Measurements from ENCODE around the gene DTX1. TPM values are rescaled to one million over a fixed set of nuclear protein-coding genes. Genes with fewer than 3 reads are reported as not detected.

Gene DTX1
- 0.61 TPM for polyA plus RNA-seq

GRCh38 chr12:113056631-113057488, at the start of gene DTX1:
Gene DTX1 (plus strand): TSS chr12:113056730. CDS start chr12:113058193, 1,463 bp downstream.
- peak within 1 kb of the TSS in 1 of 3 donors; percentile 65 for H3K27ac Mint-ChIP-seq
- H3K4me3 Mint-ChIP-seq: peak within 1 kb of the TSS; percentile 46 to 91 (median 84)
- H3K27me3 Mint-ChIP-seq: peaks cover 2% of the 10 kb centered on the region
- H3K4me1 Mint-ChIP-seq: peaks cover 13 to 31% (median 28%) of the 10 kb centered on the region in 3 donors
- H3K36me3 Mint-ChIP-seq: peaks cover 1% of the 10 kb centered on the region
- H3K9me3 Mint-ChIP-seq: no peaks in the 10 kb centered on the region

DNA sequence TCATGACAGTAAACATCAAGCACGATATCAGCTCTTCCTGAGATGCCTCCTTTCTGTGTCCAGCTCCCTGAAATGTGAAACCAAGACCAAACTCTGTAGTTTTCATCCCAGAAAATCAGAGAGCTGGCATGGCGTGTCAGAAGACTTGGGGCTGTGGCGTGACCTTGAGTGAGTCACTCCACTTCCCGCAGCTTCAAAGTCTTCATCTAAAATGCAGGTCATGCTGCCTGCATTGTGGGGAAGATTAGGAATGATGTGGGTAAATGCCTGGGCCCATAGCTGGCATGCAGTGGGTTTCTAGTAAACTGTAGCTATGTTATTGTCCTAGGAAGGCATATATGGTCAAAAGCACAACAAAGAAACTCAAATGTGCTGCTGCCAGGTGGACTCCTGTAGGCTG, 49.4 kb upstream of the DTX1 start:
- Mint-ChIP-seq H3K9me3 (peaks cover 7 to 15% (median 10%) of the 10 kb centered on the region in 3 donors), H3K4me1 (no peaks in the 10 kb centered on the region), H3K4me3 (peak overlapping the region in 1 of 4 donors; percentile 21), H3K27ac (no peak overlapping the region), H3K27me3 (no peaks in the 10 kb centered on the region), H3K36me3 (peaks cover 28% of the 10 kb centered on the region)

- Mint-ChIP-seq H3K9me3 (peaks cover 9 to 15% (median 10%) of the 10 kb centered on the region in 3 donors), H3K4me3 (no peak overlapping the region), H3K27ac (no peak overlapping the region), H3K36me3 (peaks cover 28% of the 10 kb centered on the region), H3K27me3 (no peaks in the 10 kb centered on the region), H3K4me1 (no peaks in the 10 kb centered on the region)
Observed at GRCh38 chr12:113010701-113011100, 45.8 kb upstream of the DTX1 start.

DNA sequence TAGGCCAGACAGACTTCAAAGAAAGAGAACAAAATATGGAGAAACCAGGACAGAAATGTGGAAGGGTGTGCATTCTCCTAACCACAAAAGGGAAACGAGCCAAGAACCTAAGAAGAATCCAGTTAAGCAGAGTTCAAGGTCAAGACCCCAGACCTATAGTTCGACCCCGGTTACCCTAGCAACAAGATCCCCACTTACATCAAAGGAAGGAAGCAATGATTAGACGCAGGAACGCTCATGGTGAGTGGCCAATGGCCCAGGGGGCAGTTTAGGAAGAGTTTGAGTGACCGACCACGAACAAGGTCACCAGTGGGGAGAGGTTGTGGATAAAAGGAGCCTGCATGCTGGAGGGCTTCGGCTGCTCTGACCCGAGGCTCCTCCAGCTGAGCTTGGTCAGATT, 42.0 kb upstream of the DTX1 start:
- peaks cover 24% of the 10 kb centered on the region for H3K36me3 Mint-ChIP-seq
- H3K27ac Mint-ChIP-seq: no peak overlapping the region
- H3K9me3 Mint-ChIP-seq: peaks cover 9 to 15% (median 10%) of the 10 kb centered on the region in 3 donors
- no peaks in the 10 kb centered on the region for H3K4me1 Mint-ChIP-seq
- H3K4me3 Mint-ChIP-seq: no peak overlapping the region
- no peaks in the 10 kb centered on the region for H3K27me3 Mint-ChIP-seq

DNA sequence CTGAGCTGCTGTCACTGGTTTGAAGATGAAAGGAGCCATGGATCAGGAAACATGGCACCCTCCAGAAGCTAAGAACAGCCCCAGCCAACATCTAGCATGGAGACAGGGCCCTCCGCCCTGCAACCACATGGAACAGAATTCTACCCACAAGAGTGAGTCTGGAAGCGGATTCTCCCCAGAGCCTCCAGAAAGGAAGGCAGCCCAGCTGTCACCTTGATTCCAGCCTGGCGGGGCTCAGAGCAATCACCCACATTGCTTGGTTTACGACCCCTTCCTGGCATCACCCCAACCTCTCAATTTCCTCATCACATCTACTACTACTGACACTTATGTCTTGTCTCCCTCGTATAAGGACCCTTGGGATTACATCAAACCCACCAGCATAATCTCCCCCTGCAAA, 39.7 kb upstream of the DTX1 start:
- H3K36me3 Mint-ChIP-seq: peaks cover 7% of the 10 kb centered on the region
- peaks cover 2 to 4% (median 3%) of the 10 kb centered on the region in 3 donors for H3K9me3 Mint-ChIP-seq
- no peak overlapping the region for H3K4me3 Mint-ChIP-seq
- no peaks in the 10 kb centered on the region for H3K4me1 Mint-ChIP-seq
- H3K27ac Mint-ChIP-seq: no peak overlapping the region
- peaks cover 3% of the 10 kb centered on the region for H3K27me3 Mint-ChIP-seq

DNA sequence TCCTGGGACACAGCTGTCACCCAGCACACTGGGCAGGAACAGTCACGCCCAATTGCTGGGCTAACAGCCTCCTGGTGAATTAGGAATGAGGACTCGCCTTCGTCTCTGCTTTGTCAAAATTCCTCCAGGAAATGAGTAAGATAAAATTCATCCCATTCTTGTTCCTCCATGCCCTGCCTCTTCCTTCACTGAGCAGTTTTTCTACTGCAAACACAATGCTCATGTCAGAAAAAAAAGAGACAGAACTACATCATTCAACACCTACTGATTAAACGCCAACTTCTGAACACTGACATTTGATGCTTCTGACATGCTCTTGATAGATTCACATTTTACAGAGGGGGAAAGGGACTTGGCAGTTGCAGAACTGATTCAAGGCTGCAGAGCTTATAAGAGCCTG, 37.5 kb upstream of the DTX1 start:
- H3K4me1 Mint-ChIP-seq: no peaks in the 10 kb centered on the region
- H3K4me3 Mint-ChIP-seq: no peak overlapping the region
- H3K27me3 Mint-ChIP-seq: peaks cover 4% of the 10 kb centered on the region
- no peaks in the 10 kb centered on the region for H3K9me3 Mint-ChIP-seq
- H3K36me3 Mint-ChIP-seq: no peaks in the 10 kb centered on the region
- H3K27ac Mint-ChIP-seq: no peak overlapping the region

GRCh38 chr12:113021500-113021899, 35.0 kb upstream of the DTX1 start:
- Mint-ChIP-seq H3K27me3 (peaks cover 5% of the 10 kb centered on the region), H3K9me3 (no peaks in the 10 kb centered on the region), H3K27ac (no peak overlapping the region), H3K36me3 (no peaks in the 10 kb centered on the region), H3K4me1 (no peaks in the 10 kb centered on the region), H3K4me3 (no peak overlapping the region)

DNA sequence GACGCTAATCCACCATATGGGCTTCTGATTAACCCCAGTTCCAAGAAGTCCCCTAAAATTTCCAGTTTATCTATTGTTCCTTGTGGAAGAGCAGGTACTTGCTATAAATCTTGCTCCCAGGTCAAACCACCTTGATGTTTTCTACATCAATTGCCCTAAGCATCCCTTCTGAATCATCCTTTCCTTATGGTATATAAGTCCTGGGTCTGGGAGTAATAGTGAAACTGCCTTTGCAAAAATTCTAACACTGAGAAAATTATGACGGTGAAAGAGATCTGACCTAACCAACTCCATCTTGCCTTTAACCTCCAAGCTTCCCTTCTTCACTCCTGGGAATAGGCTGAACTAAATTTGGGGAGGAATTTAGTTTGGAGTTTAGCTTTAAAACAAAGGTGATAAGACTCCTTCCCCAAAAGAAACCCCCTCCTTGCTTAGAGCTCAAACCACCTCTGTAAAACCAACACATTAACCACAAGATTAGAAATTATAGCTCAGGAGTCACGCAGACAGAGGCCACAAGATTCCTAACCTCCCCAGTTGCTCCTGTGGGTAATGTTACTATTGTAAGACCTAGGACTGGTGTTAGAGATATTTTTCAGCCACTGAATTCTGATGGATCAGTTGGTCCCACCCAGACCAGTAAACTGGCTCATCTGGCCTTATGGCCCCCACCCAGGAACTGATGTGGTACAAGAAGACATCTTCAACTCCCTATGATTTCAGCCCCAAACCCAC, 33.8 kb upstream of the DTX1 start:
- Mint-ChIP-seq H3K27ac (no peak overlapping the region), H3K27me3 (peaks cover 5% of the 10 kb centered on the region), H3K36me3 (no peaks in the 10 kb centered on the region), H3K9me3 (no peaks in the 10 kb centered on the region), H3K4me1 (no peaks in the 10 kb centered on the region), H3K4me3 (no peak overlapping the region)

DNA sequence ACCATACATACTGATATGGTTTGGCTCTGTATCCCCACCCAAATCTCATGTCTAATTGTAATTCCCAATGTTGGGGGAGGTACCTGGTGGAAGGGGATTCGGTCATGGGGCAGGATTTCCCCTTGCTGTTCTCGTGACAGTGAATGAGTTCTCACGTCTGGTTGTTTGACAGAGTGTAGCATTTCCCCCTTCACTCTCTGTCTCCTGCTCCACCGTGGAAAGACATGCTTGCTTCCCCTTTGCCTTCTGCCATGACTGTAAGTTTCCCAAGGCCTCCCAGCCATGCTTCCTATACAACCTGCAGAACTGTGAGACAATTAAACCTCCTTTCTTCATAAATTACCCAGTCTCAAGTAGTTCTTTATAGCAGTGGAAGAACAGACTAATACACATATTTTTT, 28.8 kb upstream of the DTX1 start:
- no peaks in the 10 kb centered on the region for H3K9me3 Mint-ChIP-seq
- H3K36me3 Mint-ChIP-seq: no peaks in the 10 kb centered on the region
- H3K4me3 Mint-ChIP-seq: no peak overlapping the region
- peaks cover 0 to 3% (median 2%) of the 10 kb centered on the region in 3 donors for H3K4me1 Mint-ChIP-seq
- no peak overlapping the region for H3K27ac Mint-ChIP-seq
- peaks cover 5% of the 10 kb centered on the region for H3K27me3 Mint-ChIP-seq

GRCh38 chr12:113030875-113031525, 25.5 kb upstream of the DTX1 start:
- Mint-ChIP-seq H3K4me3 (no peak overlapping the region), H3K4me1 (peaks cover 0 to 3% (median 2%) of the 10 kb centered on the region in 3 donors), H3K27ac (no peak overlapping the region)

GRCh38 chr12:113039911-113040445, 16.6 kb upstream of the DTX1 start:
- no peak overlapping the region for H3K27ac Mint-ChIP-seq
- peaks cover 2% of the 10 kb centered on the region for H3K27me3 Mint-ChIP-seq
- no peaks in the 10 kb centered on the region for H3K9me3 Mint-ChIP-seq
- H3K4me1 Mint-ChIP-seq: peaks cover 0 to 2% (median 0%) of the 10 kb centered on the region in 3 donors
- no peak overlapping the region for H3K4me3 Mint-ChIP-seq
- peaks cover 2% of the 10 kb centered on the region for H3K36me3 Mint-ChIP-seq

More at GRCh38 chr12:113030875-113031525, 25.5 kb upstream of the DTX1 start:
- H3K36me3 Mint-ChIP-seq: no peaks in the 10 kb centered on the region
- no peaks in the 10 kb centered on the region for H3K9me3 Mint-ChIP-seq
- H3K27me3 Mint-ChIP-seq: peaks cover 3% of the 10 kb centered on the region

DNA sequence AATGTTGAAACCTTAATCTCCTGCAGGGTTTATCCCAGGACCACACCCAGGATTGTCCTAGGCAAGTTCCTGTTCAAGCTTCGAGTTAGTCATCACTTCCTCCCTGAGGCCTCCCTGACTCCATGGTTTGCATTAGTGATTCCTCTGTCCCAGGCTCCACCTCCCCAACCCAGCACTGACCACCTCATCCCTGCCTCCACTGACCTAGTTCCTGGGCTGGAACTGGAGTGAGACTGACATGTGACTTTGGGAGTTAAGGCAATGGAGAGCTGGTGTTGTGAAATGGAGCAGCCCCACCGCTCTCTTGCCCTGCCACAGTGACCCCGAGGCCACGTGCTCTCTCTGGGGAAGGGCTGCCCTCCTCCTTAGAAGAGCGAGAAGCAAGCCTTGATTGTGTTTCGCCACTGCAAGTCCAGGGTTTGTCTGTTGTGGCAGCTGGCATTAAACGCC, 15.8 kb upstream of the DTX1 start:
- no peaks in the 10 kb centered on the region for H3K9me3 Mint-ChIP-seq
- peaks cover 2% of the 10 kb centered on the region for H3K36me3 Mint-ChIP-seq
- no peak overlapping the region for H3K27ac Mint-ChIP-seq
- H3K4me3 Mint-ChIP-seq: no peak overlapping the region
- peaks cover 2% of the 10 kb centered on the region for H3K27me3 Mint-ChIP-seq
- H3K4me1 Mint-ChIP-seq: peaks cover 0 to 2% (median 0%) of the 10 kb centered on the region in 3 donors

DNA sequence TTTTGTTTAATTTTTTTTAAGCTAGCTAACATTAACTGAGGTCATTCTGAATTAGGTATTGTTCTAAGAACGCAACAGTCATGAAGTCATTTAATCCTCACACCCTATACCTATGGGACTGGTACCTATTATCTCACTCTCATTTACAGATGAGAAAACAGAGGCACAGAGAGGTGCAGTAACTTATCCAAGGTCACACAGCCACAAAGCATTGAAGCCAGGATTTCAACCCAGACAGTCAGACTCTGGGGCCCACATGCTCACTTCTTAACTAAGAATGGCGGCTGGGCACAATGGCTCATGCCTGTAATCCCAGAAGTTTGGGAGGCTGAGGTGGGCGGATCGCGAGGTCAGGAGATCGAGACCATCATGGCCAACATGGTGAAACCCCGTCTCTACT, 15.0 kb upstream of the DTX1 start:
- no peak overlapping the region for H3K27ac Mint-ChIP-seq
- peaks cover 2% of the 10 kb centered on the region for H3K27me3 Mint-ChIP-seq
- peaks cover 2% of the 10 kb centered on the region for H3K36me3 Mint-ChIP-seq
- H3K4me1 Mint-ChIP-seq: peaks cover 0 to 2% (median 0%) of the 10 kb centered on the region in 3 donors
- no peaks in the 10 kb centered on the region for H3K9me3 Mint-ChIP-seq
- H3K4me3 Mint-ChIP-seq: no peak overlapping the region

GRCh38 chr12:113043240-113043639, 13.3 kb upstream of the DTX1 start:
- H3K36me3 Mint-ChIP-seq: peaks cover 2% of the 10 kb centered on the region
- H3K27ac Mint-ChIP-seq: no peak overlapping the region
- H3K27me3 Mint-ChIP-seq: peaks cover 2% of the 10 kb centered on the region
- no peak overlapping the region for H3K4me3 Mint-ChIP-seq
- H3K4me1 Mint-ChIP-seq: peaks cover 0 to 4% (median 0%) of the 10 kb centered on the region in 3 donors
- H3K9me3 Mint-ChIP-seq: no peaks in the 10 kb centered on the region

DNA sequence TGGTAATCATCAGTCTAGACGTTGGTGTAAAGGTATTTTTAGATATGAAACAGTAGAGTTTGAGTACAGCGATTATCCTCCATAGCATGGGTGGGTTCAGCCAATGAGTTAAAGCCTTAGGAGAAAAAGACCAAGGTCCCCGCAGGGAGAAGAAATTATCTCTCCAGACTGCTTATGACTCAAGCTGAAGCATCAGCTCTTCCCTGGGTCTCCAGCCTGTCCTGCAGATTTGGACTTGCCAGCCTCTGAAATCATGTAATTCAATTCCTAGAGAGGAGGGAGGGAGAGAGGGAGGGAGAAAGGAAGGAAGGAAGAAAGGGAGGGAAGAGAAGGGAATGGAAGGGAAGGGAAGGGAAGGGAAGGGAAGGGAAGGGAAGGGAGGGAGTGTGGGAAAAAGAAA, 12.0 kb upstream of the DTX1 start:
- no peak overlapping the region for H3K27ac Mint-ChIP-seq
- H3K9me3 Mint-ChIP-seq: no peaks in the 10 kb centered on the region
- peaks cover 2% of the 10 kb centered on the region for H3K36me3 Mint-ChIP-seq
- peaks cover 2 to 13% (median 7%) of the 10 kb centered on the region in 3 donors for H3K4me1 Mint-ChIP-seq
- no peak overlapping the region for H3K4me3 Mint-ChIP-seq
- peaks cover 2% of the 10 kb centered on the region for H3K27me3 Mint-ChIP-seq
